Loucy (cell line): ENCODE data around the gene NXPE1.

Experiments
- H2AFZ ChIP-seq: fragments of 200-600 bp; sonication (generic); 2 replicates; pipeline ENCODE4 v1.6.0; 2016; ENCODE audit warnings: antibody characterized with exemption, mild to moderate bottlenecking, low read length, moderate library complexity
- H3F3A ChIP-seq: fragments of 200-600 bp; 2 replicates; pipeline ENCODE4 v1.6.0; 2016; ENCODE audit warnings: antibody characterized with exemption, low read depth, mild to moderate bottlenecking
- H3K27me3 ChIP-seq: fragments of 200-600 bp; sonication (generic); 2 replicates; pipeline ENCODE4 v1.6.1; 2014; ENCODE audit warnings: low read length, mild to moderate bottlenecking; ENCODE audit not compliant: insufficient read depth, poor library complexity, severe bottlenecking
- H3K36me3 ChIP-seq: fragments of 200-600 bp; sonication (generic); 2 replicates; pipeline ENCODE4 v1.6.1; 2016; ENCODE audit warnings: low read length; ENCODE audit not compliant: insufficient read depth
- H3K4me1 ChIP-seq: fragments of 200-600 bp; sonication (generic); 2 replicates; pipeline ENCODE4 v1.5.1; 2014; ENCODE audit warnings: low read length, mild to moderate bottlenecking; ENCODE audit not compliant: insufficient read depth, poor library complexity, severe bottlenecking
- H3K4me2 ChIP-seq: fragments of 200-600 bp; sonication (generic); 2 replicates; pipeline ENCODE4 v1.6.0; 2014; ENCODE audit warnings: antibody characterized with exemption, low read length, low read depth, mild to moderate bottlenecking; ENCODE audit not compliant: poor library complexity, severe bottlenecking
- H3K4me3 ChIP-seq: fragments of 200-600 bp; sonication (generic); 2 replicates; pipeline ENCODE4 v1.5.1; 2014; ENCODE audit warnings: low read length, mild to moderate bottlenecking, mixed read lengths; ENCODE audit not compliant: poor library complexity, severe bottlenecking
- H3K79me2 ChIP-seq: fragments of 200-600 bp; sonication (generic); 2 replicates; pipeline ENCODE4 v1.6.1; 2014; ENCODE audit warnings: low read length; ENCODE audit not compliant: insufficient read depth
- H3K9ac ChIP-seq: fragments of 200-600 bp; sonication (generic); 2 replicates; pipeline ENCODE4 v1.6.0; 2014; ENCODE audit warnings: mild to moderate bottlenecking, low read depth, low read length, moderate library complexity; ENCODE audit not compliant: poor library complexity, severe bottlenecking
- H3K9me2 ChIP-seq: fragments of 200-600 bp; sonication (generic); replicated peaks from 2 replicates; pipeline ENCODE4 v1.6.1; 2016; ENCODE audit warnings: low read depth, low read length, mixed read lengths
- H3K9me3 ChIP-seq: fragments of 200-600 bp; sonication (generic); 2 replicates; pipeline ENCODE4 v1.6.1; 2014; ENCODE audit warnings: mild to moderate bottlenecking, antibody characterized with exemption, low read length, low read depth; ENCODE audit not compliant: insufficient read depth
- H4K20me1 ChIP-seq: fragments of 200-600 bp; sonication (generic); 2 replicates; pipeline ENCODE4 v1.6.0; 2014; ENCODE audit warnings: antibody characterized with exemption, low read length, mild to moderate bottlenecking; ENCODE audit not compliant: insufficient read depth, poor library complexity, severe bottlenecking
- EZH2phosphoT487 ChIP-seq: fragments of 200-600 bp; IDR thresholded peaks from 2 replicates; pipeline ENCODE4 v1.6.1; 2018; ENCODE audit warnings: antibody characterized with exemption, mild to moderate bottlenecking, moderate library complexity, borderline replicate concordance
- TF ChIP-seq, protein P1 (sequence below): fragments of 200-600 bp; sonication (generic); conservative IDR thresholded peaks from 2 replicates; pipeline ENCODE4 v1.5.1; 2014; ENCODE audit warnings: mild to moderate bottlenecking, antibody characterized with exemption, low read length

Gene NXPE1

GRCh38 chr11:114511538-114511937 lies 48.1 kb downstream of the NXPE1 start:
- H3K9me3 ChIP-seq, result no peaks in the 10 kb centered on the region
- H3K36me3 ChIP-seq, result no peaks in the 10 kb centered on the region
- TF ChIP-seq, protein P1, sequence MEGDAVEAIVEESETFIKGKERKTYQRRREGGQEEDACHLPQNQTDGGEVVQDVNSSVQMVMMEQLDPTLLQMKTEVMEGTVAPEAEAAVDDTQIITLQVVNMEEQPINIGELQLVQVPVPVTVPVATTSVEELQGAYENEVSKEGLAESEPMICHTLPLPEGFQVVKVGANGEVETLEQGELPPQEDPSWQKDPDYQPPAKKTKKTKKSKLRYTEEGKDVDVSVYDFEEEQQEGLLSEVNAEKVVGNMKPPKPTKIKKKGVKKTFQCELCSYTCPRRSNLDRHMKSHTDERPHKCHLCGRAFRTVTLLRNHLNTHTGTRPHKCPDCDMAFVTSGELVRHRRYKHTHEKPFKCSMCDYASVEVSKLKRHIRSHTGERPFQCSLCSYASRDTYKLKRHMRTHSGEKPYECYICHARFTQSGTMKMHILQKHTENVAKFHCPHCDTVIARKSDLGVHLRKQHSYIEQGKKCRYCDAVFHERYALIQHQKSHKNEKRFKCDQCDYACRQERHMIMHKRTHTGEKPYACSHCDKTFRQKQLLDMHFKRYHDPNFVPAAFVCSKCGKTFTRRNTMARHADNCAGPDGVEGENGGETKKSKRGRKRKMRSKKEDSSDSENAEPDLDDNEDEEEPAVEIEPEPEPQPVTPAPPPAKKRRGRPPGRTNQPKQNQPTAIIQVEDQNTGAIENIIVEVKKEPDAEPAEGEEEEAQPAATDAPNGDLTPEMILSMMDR, result no peak
- TF ChIP-seq EZH2phosphoT487, result no peak

DNA sequence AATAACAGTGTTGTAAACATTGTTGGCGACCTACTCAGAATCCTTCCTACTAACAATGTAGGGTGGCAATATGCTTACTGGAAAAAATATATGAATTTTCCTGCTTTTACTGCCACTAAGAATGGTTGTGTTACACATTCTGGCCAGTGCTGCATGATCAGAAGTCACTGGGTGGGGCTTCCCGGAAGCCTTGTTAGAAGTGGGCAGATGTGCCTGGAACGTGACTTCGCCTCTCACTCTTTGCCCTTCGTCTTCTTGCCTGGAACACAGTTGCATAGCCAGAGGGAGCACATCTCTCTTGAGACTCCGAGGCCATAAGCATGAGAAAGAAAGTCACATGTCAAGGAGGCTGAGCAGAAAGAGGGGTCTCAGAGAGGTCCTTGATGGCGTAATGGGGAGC lies 48.6 kb downstream of the NXPE1 start:
- H3F3A ChIP-seq, result no peaks in the 10 kb centered on the region
- TF ChIP-seq EZH2phosphoT487, result no peak

More at GRCh38 chr11:114511538-114511937, 48.1 kb downstream of the NXPE1 start:
- Histone ChIP-seq H3K4me3 (no peak overlapping the region), H3F3A (no peaks in the 10 kb centered on the region), H3K79me2 (no peaks in the 10 kb centered on the region), H3K4me2 (no peak overlapping the region), H4K20me1 (no peaks in the 10 kb centered on the region), H3K27me3 (no peaks in the 10 kb centered on the region), H3K4me1 (no peaks in the 10 kb centered on the region), H3K9ac (no peak overlapping the region), H3K9me2 (no peaks in the 10 kb centered on the region), H2AFZ (no peak overlapping the region)

GRCh38 chr11:114501901-114502300 lies 57.8 kb downstream of the NXPE1 start:
- no peak overlapping the region for H3K9ac ChIP-seq
- TF ChIP-seq, protein P1, result no peak
- H3F3A ChIP-seq, result no peaks in the 10 kb centered on the region
- no peaks in the 10 kb centered on the region for H4K20me1 ChIP-seq
- H3K36me3 ChIP-seq, result no peaks in the 10 kb centered on the region
- H3K4me2 ChIP-seq, result no peak overlapping the region
- no peak overlapping the region for H2AFZ ChIP-seq
- H3K9me3 ChIP-seq, result no peaks in the 10 kb centered on the region
- H3K4me3 ChIP-seq, result no peak overlapping the region
- no peaks in the 10 kb centered on the region for H3K79me2 ChIP-seq
- H3K27me3 ChIP-seq, result no peaks in the 10 kb centered on the region
- no peaks in the 10 kb centered on the region for H3K4me1 ChIP-seq
- H3K9me2 ChIP-seq, result no peaks in the 10 kb centered on the region

More for the DNA sequence above, 48.6 kb downstream of the NXPE1 start:
- Histone ChIP-seq H3K9me3 (no peaks in the 10 kb centered on the region), H3K4me1 (no peaks in the 10 kb centered on the region), H4K20me1 (no peaks in the 10 kb centered on the region), H3K27me3 (no peaks in the 10 kb centered on the region), H3K4me3 (no peak overlapping the region), H2AFZ (no peak overlapping the region), H3K36me3 (no peaks in the 10 kb centered on the region), H3K9ac (no peak overlapping the region), H3K79me2 (no peaks in the 10 kb centered on the region), H3K4me2 (no peak overlapping the region), H3K9me2 (no peaks in the 10 kb centered on the region)

GRCh38 chr11:114499756-114500155 lies 59.9 kb downstream of the NXPE1 start:
- Histone ChIP-seq H3K9ac (no peak overlapping the region), H3F3A (no peaks in the 10 kb centered on the region), H3K9me3 (no peaks in the 10 kb centered on the region), H2AFZ (no peak overlapping the region), H3K4me1 (no peaks in the 10 kb centered on the region), H3K4me2 (no peak overlapping the region), H3K9me2 (no peaks in the 10 kb centered on the region), H4K20me1 (no peaks in the 10 kb centered on the region), H3K36me3 (no peaks in the 10 kb centered on the region), H3K4me3 (no peak overlapping the region), H3K79me2 (no peaks in the 10 kb centered on the region), H3K27me3 (no peaks in the 10 kb centered on the region)
- no peak for TF ChIP-seq EZH2phosphoT487
- TF ChIP-seq, protein P1, result no peak
